ENCODE data around the gene GRIA4. TPM values are rescaled to one million over a fixed set of nuclear protein-coding genes. Genes with fewer than 3 reads are reported as not detected.

The GRIA4 gene
- total RNA-seq, 4 donors from 2014 or later, result 37.2 TPM; not detected in 3

- Histone ChIP-seq H3K4me3 (no peak overlapping the region), H3K36me3 (no peaks in the 10 kb centered on the region), H3K27me3 (no peaks in the 10 kb centered on the region), H3K27ac (no peak overlapping the region), H3K4me1 (no peaks in the 10 kb centered on the region), H3K9me3 (no peaks in the 10 kb centered on the region)
- TF ChIP-seq CTCF (IDR thresholded peaks at IDR 0.05) (no peak), POLR2A (IDR thresholded peaks at IDR 0.05) (no peak)
- intact Hi-C loops (cut with DNase I; ENCODE audit: low total_unique reads), result no loop called here
- DNase-seq, result no peak
Observed at GRCh38 chr11:105937738-105938137, 327.9 kb downstream of the GRIA4 start.

GRCh38 chr11:105942921-105943320 is 333.0 kb downstream of the GRIA4 start:
- H3K27ac ChIP-seq, result no peak overlapping the region
- intact Hi-C loops (cut with DNase I; ENCODE audit: low total_unique reads), result no loop called here
- no peak for TF ChIP-seq POLR2A (IDR thresholded peaks at IDR 0.05)
- no peak for TF ChIP-seq CTCF (IDR thresholded peaks at IDR 0.05)
- no peaks in the 10 kb centered on the region for H3K36me3 ChIP-seq
- no peak for DNase-seq
- H3K27me3 ChIP-seq, result no peaks in the 10 kb centered on the region
- H3K4me3 ChIP-seq, result no peak overlapping the region
- no peaks in the 10 kb centered on the region for H3K9me3 ChIP-seq
- no peaks in the 10 kb centered on the region for H3K4me1 ChIP-seq

GRCh38 chr11:105948918-105949590 is 339.2 kb downstream of the GRIA4 start:
- Histone ChIP-seq H3K27me3 (no peaks in the 10 kb centered on the region), H3K9me3 (no peaks in the 10 kb centered on the region), H3K27ac (no peak overlapping the region), H3K4me1 (no peaks in the 10 kb centered on the region), H3K4me3 (no peak overlapping the region), H3K36me3 (no peaks in the 10 kb centered on the region)
- no peak for TF ChIP-seq CTCF (IDR thresholded peaks at IDR 0.05)
- no peak for TF ChIP-seq POLR2A (IDR thresholded peaks at IDR 0.05)
- intact Hi-C loops (cut with DNase I; ENCODE audit: low total_unique reads), result no loop called here
- no peak for DNase-seq

GRCh38 chr11:105953886-105954285 is 344.0 kb downstream of the GRIA4 start:
- Histone ChIP-seq H3K27ac (no peak overlapping the region), H3K27me3 (no peaks in the 10 kb centered on the region), H3K4me3 (no peak overlapping the region), H3K36me3 (no peaks in the 10 kb centered on the region), H3K4me1 (no peaks in the 10 kb centered on the region), H3K9me3 (no peaks in the 10 kb centered on the region)
- DNase-seq, result no peak
- intact Hi-C loops (cut with DNase I; ENCODE audit: low total_unique reads), result no loop called here
- TF ChIP-seq CTCF (IDR thresholded peaks at IDR 0.05) (no peak), POLR2A (IDR thresholded peaks at IDR 0.05) (no peak)

- H3K36me3 ChIP-seq, result no peaks in the 10 kb centered on the region
- no peak for DNase-seq
- no peak overlapping the region for H3K4me3 ChIP-seq
- intact Hi-C loops (cut with DNase I; ENCODE audit: low total_unique reads), result no loop called here
- H3K4me1 ChIP-seq, result no peaks in the 10 kb centered on the region
- H3K27ac ChIP-seq, result no peak overlapping the region
- TF ChIP-seq POLR2A (IDR thresholded peaks at IDR 0.05), result no peak
- H3K27me3 ChIP-seq, result no peaks in the 10 kb centered on the region
- H3K9me3 ChIP-seq, result no peaks in the 10 kb centered on the region
Observed at GRCh38 chr11:105960252-105961245, 350.7 kb downstream of the GRIA4 start.

Data from uterus (tissue), 4 donors.